ENCODE measurements around the gene MYO1A.

Gene MYO1A

DNA sequence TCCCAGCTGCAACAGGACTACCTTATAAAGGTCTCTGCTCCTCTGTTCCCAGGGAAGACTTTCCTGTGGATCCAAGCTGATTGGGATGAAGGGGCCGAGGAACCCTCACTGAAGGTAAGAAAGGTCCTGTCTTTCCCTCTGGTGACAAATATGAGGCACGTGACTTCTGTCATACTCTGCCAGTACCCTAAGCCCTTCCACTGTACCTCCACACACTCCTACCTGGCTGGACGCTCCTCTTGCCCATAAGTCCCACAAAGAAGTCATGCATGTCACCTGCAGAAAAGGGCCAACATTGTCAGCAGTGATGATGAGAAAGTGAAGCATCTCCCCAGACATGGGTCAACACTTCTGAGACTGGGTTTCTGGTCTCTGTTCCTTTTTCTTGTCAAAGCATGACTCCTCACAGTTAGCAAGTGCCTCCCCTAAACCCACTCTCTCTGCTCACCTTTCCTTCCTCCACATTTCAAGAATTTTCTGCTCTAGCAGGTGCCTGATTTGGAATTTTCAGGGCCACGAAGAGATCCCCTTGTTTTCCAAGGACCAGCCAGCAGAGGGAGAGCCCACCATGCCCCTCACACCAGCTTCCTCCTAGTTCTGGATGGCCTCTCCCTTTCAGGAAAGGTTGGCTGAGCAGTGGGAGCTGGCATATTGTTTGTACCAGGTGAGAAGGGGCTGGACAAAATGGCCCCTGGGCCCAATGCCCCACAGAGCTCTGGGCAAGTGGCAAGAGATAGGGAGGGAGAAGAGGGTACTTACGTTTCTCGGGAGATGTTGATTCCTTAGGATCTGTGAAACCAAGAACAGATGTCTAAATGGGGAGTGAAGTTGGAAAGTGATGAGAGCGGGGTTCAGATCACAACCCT, 37.1 kb downstream of the MYO1A start:
- DNase-seq, result no peak

GRCh38 chr12:57011438-57012424, 38.2 kb downstream of the MYO1A start:
- DNase-seq, result no peak

GRCh38 chr12:57010627-57011247, 39.2 kb downstream of the MYO1A start:
- DNase-seq, result no peak

- no peak for DNase-seq
Measured at GRCh38 chr12:57009949-57010626, 39.8 kb downstream of the MYO1A start.

DNA sequence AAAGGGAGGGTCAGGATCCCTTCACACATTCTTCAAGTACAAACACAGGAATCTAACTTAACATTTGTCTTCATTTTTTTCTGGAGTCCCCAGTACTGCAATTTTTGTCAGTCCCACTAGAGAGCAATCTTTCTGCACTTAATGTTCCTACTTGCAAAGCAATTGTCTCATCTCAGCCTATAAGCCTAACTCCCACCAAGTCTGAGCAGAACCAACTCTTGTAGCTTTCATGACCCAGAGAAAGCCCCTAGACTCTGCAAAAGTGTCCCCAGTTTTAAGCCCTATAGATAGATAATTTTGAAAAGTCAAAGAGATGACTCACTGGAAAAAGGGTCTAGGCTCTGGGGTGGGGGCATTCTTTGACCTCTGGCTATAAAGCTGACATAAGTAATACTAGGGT, 41.8 kb downstream of the MYO1A start:
- peak; percentile 77 for DNase-seq

DNA sequence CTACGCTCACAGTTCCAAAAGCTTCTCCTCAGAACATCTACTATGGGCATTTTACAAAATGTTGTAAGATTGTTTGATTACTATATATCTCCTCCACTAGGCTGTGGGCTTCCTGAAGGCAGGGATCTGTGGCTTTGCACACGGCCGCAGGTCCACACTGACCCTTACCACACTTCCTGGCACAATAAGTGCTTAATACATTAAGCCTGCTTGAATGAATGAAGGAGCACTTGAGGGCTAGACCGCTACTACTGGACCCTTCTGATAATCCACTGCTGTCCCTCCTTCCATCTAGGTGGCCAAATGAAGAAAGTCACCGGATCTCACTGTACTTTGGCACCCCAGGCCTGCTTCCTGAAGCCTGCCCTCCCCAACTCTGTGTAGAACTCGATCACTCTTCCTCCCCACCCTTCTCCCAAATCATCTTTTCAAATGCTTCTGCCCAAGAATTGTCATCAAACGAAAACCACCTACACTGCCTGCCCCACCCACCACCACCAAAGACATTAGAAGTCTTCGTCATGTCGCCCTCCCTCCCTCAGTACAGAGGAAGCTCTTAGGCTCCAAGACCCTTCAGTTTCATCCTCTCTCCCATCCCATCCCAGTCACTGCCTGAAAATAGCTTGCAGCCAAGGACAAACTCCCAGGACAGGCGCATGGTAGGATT, 43.0 kb downstream of the MYO1A start:
- DNase-seq, result no peak

- peak; percentile 79 for DNase-seq
Measured at GRCh38 chr12:57005980-57006808, 43.7 kb downstream of the MYO1A start, which contains the start of gene ZBTB39. TSS of gene ZBTB39 (minus strand) at chr12:57006546. CDS start at chr12:57004917, 1,629 bp downstream.

GRCh38 chr12:57004651-57005050, 45.3 kb downstream of the MYO1A start:
- DNase-seq, result no peak

GRCh38 chr12:57003395-57003794, 46.5 kb downstream of the MYO1A start:
- no peak for DNase-seq

DNA sequence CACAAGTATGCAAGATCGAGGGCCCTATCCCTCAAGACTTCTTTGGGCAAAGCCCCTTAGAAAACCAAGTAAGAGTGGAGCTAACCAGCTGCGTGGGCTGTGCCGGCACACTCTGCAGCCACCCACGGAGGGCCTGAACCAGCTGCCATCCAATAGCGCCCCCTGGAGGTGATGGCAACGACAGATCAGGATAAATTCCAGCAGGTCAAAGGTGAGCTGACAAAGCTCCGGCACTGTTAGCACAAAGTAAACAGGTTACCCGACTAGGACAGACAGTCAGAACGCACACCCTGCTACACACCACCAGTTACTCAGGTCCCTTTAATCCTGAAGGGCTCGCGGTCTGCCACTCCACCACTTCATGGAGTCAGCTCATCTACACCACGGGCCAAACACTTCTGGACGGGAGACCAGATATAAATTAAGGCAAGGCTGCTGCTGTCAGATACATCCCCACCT, 48.5 kb downstream of the MYO1A start:
- DNase-seq, result peak; percentile 73

DNA sequence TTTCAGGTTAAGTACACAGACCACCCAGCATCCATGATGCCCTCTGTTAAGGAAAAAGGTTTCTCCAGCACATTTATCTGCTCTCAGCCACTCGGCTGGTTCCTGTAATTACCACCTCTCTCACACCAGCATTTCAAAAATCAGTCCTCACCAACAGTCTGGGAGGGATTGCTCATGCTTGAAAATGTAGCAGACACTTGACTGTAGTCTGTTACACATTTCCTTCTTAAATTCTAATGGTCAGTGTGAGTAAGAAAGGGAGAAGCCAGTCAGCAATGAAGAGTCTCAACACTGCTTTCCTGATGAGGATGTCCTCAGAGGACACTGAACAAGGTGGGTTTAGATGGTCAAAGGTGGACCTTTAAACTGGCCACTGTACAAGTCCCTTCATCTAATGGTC, 49.5 kb downstream of the MYO1A start:
- DNase-seq, result no peak

- no peak for DNase-seq
Measured at GRCh38 chr12:56999456-56999855, 50.5 kb downstream of the MYO1A start.

DNA sequence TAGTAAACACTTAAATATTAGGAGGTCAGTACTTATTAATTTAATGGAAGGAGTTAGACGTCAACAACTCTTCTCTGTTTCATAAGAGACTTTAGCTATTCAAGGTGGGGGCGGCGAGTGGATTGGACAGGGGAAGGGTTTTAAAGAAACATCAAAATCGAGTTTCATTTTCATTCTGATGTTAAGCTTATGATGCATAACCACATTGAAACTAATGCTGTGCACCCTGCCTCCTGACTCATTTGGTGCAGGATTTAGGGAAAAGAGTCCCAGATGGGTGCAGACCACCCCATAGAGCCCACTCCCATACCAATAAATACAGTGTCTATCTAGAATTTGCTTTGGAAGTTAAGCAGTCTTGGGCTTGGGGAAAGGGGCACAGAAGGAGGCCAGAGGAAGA, 50.9 kb downstream of the MYO1A start:
- no peak for DNase-seq

DNA sequence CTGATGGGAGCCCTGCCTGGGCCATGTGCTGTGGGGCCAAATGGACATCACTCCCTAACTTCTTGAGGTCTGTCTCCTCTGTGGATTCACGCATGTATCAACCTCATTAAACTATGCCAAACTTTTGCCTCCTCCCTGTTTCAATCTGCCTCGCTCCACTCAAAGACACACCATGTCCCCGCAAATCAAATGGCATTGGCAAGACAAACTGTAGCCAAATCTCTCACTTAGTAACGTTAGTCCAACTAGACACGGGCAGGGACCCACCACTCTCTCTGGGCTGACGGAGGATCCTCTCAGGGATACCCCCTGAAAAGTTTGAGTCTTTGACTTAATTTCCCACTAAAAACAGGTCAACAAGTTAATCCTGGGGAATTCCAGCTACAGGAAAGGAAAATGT, 51.6 kb downstream of the MYO1A start:
- DNase-seq, result no peak

DNA sequence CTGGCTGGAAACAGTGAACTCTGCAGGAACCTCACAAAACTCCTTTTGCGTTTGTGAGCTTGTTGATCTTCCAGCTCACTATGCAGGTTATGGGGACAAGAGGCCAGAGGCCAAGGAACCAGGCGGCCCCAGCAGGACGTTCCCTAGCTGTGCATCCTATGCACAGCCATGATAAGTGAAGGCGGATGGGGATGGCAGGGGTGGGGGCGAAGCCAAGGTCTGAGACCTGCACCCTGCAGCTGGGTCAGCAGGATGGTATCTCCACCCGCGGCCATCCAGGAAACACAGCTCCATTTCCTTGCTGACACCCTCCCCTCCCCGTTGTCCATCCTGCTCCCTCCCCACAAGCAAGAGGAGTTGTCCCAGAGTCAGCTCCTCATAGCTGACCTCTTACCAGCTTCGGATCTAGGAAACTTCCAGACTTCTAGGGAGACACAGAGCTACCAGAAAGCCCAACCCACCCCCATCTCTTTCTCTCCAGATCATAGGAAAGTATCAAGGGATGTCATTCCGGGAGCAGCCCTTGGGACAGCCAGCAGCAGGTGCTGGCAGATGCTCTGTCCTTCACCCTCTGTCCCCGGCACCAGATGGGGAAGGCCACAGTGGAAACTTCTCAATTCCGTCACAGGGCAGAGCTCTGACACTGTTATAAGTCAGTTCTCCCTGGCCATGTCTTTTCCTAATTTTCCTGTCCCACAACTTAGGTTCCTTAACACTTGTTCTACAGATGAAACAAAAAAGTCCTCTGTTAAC, 53.0 kb downstream of the MYO1A start:
- DNase-seq, result no peak

GRCh38 chr12:56995930-56996496, 53.9 kb downstream of the MYO1A start:
- DNase-seq, result no peak

DNA sequence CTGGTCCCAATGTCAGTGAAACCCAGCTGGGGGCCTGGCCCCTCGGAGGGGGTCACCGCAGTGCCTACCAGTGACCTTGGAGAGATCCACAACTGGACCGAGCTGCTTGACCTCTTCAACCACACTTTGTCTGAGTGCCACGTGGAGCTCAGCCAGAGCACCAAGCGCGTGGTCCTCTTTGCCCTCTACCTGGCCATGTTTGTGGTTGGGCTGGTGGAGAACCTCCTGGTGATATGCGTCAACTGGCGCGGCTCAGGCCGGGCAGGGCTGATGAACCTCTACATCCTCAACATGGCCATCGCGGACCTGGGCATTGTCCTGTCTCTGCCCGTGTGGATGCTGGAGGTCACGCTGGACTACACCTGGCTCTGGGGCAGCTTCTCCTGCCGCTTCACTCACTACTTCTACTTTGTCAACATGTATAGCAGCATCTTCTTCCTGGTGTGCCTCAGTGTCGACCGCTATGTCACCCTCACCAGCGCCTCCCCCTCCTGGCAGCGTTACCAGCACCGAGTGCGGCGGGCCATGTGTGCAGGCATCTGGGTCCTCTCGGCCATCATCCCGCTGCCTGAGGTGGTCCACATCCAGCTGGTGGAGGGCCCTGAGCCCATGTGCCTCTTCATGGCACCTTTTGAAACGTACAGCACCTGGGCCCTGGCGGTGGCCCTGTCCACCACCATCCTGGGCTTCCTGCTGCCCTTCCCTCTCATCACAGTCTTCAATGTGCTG, 54.6 kb downstream of the MYO1A start:
- no peak for DNase-seq

DNA sequence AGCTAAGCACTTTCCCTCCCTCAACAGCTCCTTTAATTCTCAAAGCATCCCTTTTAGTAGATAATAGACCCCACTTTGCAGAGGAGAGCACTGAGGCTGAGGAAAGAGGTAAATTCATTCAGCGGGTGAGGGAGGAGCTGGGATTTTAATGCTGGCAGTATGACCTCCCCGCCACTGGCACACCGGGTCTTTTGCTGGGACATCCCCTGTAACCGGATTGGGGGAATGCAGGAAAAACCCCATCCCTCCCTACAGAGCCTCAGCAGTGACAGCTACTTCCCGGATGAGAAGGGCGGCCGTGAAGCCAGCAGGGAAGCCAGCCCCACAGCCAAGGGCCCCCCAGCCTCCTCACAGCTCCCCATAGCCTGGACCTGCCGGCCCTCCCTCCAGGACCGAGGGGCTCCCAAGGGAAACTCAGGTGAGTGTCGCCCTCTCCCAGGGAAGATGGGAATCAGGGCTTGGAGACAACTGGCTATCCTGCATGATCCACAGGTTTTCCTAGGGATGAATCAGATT, 55.6 kb downstream of the MYO1A start:
- no peak for DNase-seq

- DNase-seq, result no peak
Measured at GRCh38 chr12:56993346-56993745, 56.6 kb downstream of the MYO1A start.
